Panc1 (cell line): ENCODE results near the gene LTBP2. TPM values are rescaled to one million over a fixed set of nuclear protein-coding genes. Genes with fewer than 3 reads are reported as not detected.

Experiments used
- total RNA-seq: library from RNA; stranded (reverse); gene quantifications from one replicate; pipeline ENCODE4 v1.2.1, GENCODE V29; 2021; ENCODE audit not compliant: unreplicated experiment

Gene LTBP2
- total RNA-seq, 1 experiment from 2014 or later: 69.8 TPM

Other genes with a start within 250 kb of the LTBP2 start
- not detected for gene SYNDIG1L, start 186.0 kb downstream of the LTBP2 start, total RNA-seq
- gene NPC2, start 118.9 kb downstream of the LTBP2 start, total RNA-seq: 141 TPM
- 26.1 TPM for gene ISCA2, start 118.5 kb downstream of the LTBP2 start, total RNA-seq
- gene AREL1, start 100.8 kb upstream of the LTBP2 start, total RNA-seq: 44.7 TPM
- 41.5 TPM for gene FCF1, start 100.9 kb upstream of the LTBP2 start, total RNA-seq
- gene YLPM1, start 151.1 kb upstream of the LTBP2 start, total RNA-seq: 38.9 TPM